ENCODE results near the gene HSFX2. TPM values are rescaled to one million over a fixed set of nuclear protein-coding genes. Genes with fewer than 3 reads are reported as not detected.
"Not testable (repeated sequence)": the region's sequence is repeated elsewhere in the genome, so short reads cannot be mapped to it uniquely, and the experiment has no call there.

HSFX2 gene
- total and polyA plus RNA-seq, 4 experiments from 2014 or later: 0.31 to 0.64 TPM; not detected in 2

- DNase-seq: peak in 1 of 5 donors; percentile 23
- Histone ChIP-seq H3K4me3 (ENCODE audit: low read length in 2 of 2) (no peak overlapping the region), H3K9me3 (ENCODE audit: control insufficient read depth in 1 of 2, low read length in 2 of 2) (no peaks in the 10 kb centered on the region), H3K4me1 (ENCODE audit: insufficient read depth, low read length) (no peaks in the 10 kb centered on the region), H3K36me3 (ENCODE audit: insufficient read depth, low read length) (no peaks in the 10 kb centered on the region), H3K27me3 (ENCODE audit: insufficient read depth, low read length) (no peaks in the 10 kb centered on the region), H3K27ac (ENCODE audit: low read depth, low read length) (no peak overlapping the region)
- no peaks in the 10 kb centered on the region for H3K4me1 Mint-ChIP-seq
- ChIA-PET CTCF (ENCODE audit: partially characterized antibody) (no interaction called here), POLR2A (ENCODE audit: partially characterized antibody) (no interaction called here)
- intact Hi-C loops (cut with micrococcal nuclease): no loop called here
- H3K9me3 Mint-ChIP-seq: no peaks in the 10 kb centered on the region
- H3K36me3 Mint-ChIP-seq: no peaks in the 10 kb centered on the region
- no peaks in the 10 kb centered on the region for H3K27me3 Mint-ChIP-seq
- no peak overlapping the region for H3K27ac Mint-ChIP-seq
- no peak overlapping the region for H3K4me3 Mint-ChIP-seq
Observed at GRCh38 chrX:149567621-149568417, 27.3 kb downstream of the HSFX2 start.

DNA sequence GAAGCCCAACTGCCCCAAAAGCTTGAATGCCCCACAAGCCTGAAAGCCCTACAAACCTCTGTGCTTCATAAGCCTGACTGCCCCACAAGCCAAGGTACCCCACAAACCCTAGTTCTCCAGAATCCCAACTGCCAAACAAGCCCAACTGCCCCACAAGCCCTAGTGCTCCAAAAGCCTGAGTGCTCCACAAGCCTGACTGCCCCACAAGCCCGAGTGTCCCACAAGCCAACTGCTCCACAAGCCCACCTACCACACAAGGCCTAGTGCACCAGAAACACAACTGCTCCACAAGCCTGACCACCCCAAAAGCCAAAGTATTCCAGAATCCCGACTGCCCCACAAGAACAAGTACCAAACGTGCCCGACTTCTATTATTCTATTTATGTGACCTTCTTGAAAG, 31.8 kb downstream of the HSFX2 start:
- H3K27me3 Mint-ChIP-seq: no peaks in the 10 kb centered on the region

GRCh38 chrX:149555251-149555650, 39.9 kb downstream of the HSFX2 start:
- H3K36me3 ChIP-seq (ENCODE audit: insufficient read depth, low read length); H3K27me3 Mint-ChIP-seq; H3K27ac Mint-ChIP-seq; H3K27ac ChIP-seq (ENCODE audit: low read depth, low read length); H3K9me3 Mint-ChIP-seq; H3K4me1 Mint-ChIP-seq; intact Hi-C loops (cut with micrococcal nuclease); DNase-seq; CTCF ChIA-PET (ENCODE audit: partially characterized antibody); H3K4me3 ChIP-seq (ENCODE audit: low read length in 2 of 2); H3K4me1 ChIP-seq (ENCODE audit: insufficient read depth, low read length); H3K9me3 ChIP-seq (ENCODE audit: control insufficient read depth in 1 of 2, low read length in 2 of 2); H3K36me3 Mint-ChIP-seq; POLR2A ChIA-PET (ENCODE audit: partially characterized antibody); H3K4me3 Mint-ChIP-seq; H3K27me3 ChIP-seq (ENCODE audit: insufficient read depth, low read length): not testable (repeated sequence)

More for the DNA sequence above, 31.8 kb downstream of the HSFX2 start:
- no peak overlapping the region for H3K27ac ChIP-seq (ENCODE audit: low read depth, low read length)
- no peaks in the 10 kb centered on the region for H3K9me3 Mint-ChIP-seq
- POLR2A ChIA-PET (ENCODE audit: partially characterized antibody): no interaction called here
- intact Hi-C loops (cut with micrococcal nuclease): no loop called here
- DNase-seq: no peak
- H3K36me3 ChIP-seq (ENCODE audit: insufficient read depth, low read length): no peaks in the 10 kb centered on the region
- no peak overlapping the region for H3K4me3 Mint-ChIP-seq
- CTCF ChIA-PET (ENCODE audit: partially characterized antibody): no interaction called here
- H3K4me1 Mint-ChIP-seq: no peaks in the 10 kb centered on the region
- no peaks in the 10 kb centered on the region for H3K4me1 ChIP-seq (ENCODE audit: insufficient read depth, low read length)
- no peaks in the 10 kb centered on the region for H3K36me3 Mint-ChIP-seq
- no peak overlapping the region for H3K4me3 ChIP-seq (ENCODE audit: low read length in 2 of 2)
- no peak overlapping the region for H3K27ac Mint-ChIP-seq
- H3K9me3 ChIP-seq (ENCODE audit: control insufficient read depth in 1 of 2, low read length in 2 of 2): no peaks in the 10 kb centered on the region
- H3K27me3 ChIP-seq (ENCODE audit: insufficient read depth, low read length): no peaks in the 10 kb centered on the region

GRCh38 chrX:149551939-149552248, 43.2 kb downstream of the HSFX2 start:
- H3K4me1 Mint-ChIP-seq; H3K27ac Mint-ChIP-seq; H3K9me3 ChIP-seq (ENCODE audit: control insufficient read depth in 1 of 2, low read length in 2 of 2); H3K27me3 ChIP-seq (ENCODE audit: insufficient read depth, low read length); H3K36me3 Mint-ChIP-seq; H3K9me3 Mint-ChIP-seq; intact Hi-C loops (cut with micrococcal nuclease); DNase-seq; H3K36me3 ChIP-seq (ENCODE audit: insufficient read depth, low read length); H3K27ac ChIP-seq (ENCODE audit: low read depth, low read length); H3K4me1 ChIP-seq (ENCODE audit: insufficient read depth, low read length); POLR2A ChIA-PET (ENCODE audit: partially characterized antibody); H3K4me3 ChIP-seq (ENCODE audit: low read length in 2 of 2); CTCF ChIA-PET (ENCODE audit: partially characterized antibody); H3K27me3 Mint-ChIP-seq; H3K4me3 Mint-ChIP-seq: not testable (repeated sequence)

DNA sequence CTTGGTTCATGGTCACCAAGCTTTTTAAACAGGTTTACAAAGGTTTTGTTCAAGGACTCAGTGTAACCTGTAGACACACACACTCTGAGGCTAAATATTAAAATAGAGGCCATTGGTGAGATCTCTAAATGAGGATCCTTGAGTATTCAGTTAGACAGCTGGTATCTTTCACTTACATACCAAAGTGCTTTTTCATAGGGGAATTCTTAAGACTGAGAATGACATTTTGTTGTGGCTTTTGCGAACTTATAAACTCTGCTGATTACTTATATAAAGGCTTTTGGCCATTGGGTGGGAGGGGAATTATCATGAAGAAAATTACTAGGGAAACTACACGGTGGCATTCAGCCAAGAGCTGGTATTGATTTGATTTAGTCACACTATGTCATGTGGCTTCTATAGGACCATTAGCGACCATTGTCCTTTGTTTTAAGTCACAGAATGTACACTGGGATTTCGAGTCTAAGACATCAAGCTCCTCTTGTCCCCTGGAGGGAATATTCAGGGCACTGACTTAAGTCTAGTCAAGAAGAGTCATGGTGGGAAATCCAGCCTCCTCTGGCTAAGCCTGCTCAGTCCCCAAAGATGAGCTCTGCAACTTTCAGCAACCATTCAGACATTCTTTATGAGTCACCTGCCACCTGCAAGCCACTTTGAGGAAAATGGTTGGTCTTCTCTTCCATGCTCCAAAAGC, 43.7 kb downstream of the HSFX2 start:
- H3K9me3 Mint-ChIP-seq; intact Hi-C loops (cut with micrococcal nuclease); DNase-seq; H3K4me3 Mint-ChIP-seq; H3K36me3 Mint-ChIP-seq; H3K4me1 ChIP-seq (ENCODE audit: insufficient read depth, low read length); H3K4me1 Mint-ChIP-seq; H3K36me3 ChIP-seq (ENCODE audit: insufficient read depth, low read length); H3K27ac Mint-ChIP-seq; POLR2A ChIA-PET (ENCODE audit: partially characterized antibody); H3K4me3 ChIP-seq (ENCODE audit: low read length in 2 of 2); H3K27me3 ChIP-seq (ENCODE audit: insufficient read depth, low read length); CTCF ChIA-PET (ENCODE audit: partially characterized antibody); H3K27ac ChIP-seq (ENCODE audit: low read depth, low read length); H3K27me3 Mint-ChIP-seq; H3K9me3 ChIP-seq (ENCODE audit: control insufficient read depth in 1 of 2, low read length in 2 of 2): not testable (repeated sequence)

- H3K27me3 ChIP-seq (ENCODE audit: insufficient read depth, low read length); H3K4me3 Mint-ChIP-seq; H3K9me3 Mint-ChIP-seq; H3K4me1 ChIP-seq (ENCODE audit: insufficient read depth, low read length); H3K27ac ChIP-seq (ENCODE audit: low read depth, low read length); H3K27ac Mint-ChIP-seq; H3K9me3 ChIP-seq (ENCODE audit: control insufficient read depth in 1 of 2, low read length in 2 of 2); intact Hi-C loops (cut with micrococcal nuclease); H3K36me3 ChIP-seq (ENCODE audit: insufficient read depth, low read length); H3K27me3 Mint-ChIP-seq; DNase-seq; H3K4me1 Mint-ChIP-seq; H3K36me3 Mint-ChIP-seq; H3K4me3 ChIP-seq (ENCODE audit: low read length in 2 of 2); CTCF ChIA-PET (ENCODE audit: partially characterized antibody); POLR2A ChIA-PET (ENCODE audit: partially characterized antibody): not testable (repeated sequence)
Observed at GRCh38 chrX:149550454-149550853, 44.7 kb downstream of the HSFX2 start.

DNA sequence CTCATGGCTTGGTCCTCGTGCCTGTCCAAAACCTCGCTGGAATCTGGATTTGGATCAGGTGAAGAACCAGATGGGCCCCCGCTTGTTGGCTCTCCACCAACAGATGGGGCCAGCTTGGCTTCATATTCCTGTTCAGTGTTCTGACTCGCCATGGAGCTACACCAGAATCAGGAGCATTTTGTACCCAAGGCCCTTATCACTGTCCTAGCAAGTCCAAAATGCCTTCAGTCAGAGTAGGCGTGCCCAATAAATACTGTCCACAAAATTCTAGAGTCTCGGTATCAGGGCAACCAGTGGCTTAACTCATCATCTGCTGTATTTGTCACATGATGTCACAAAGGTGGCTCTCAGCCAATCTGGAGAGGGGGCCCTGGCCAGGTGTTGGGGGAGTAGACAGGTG, 45.4 kb downstream of the HSFX2 start, which contains the start of gene HSFX3:
TSS of gene HSFX3 (minus strand) at position 224 of the 400 bp plus-strand sequence. CDS start at position 152, 72 bp downstream.
- POLR2A ChIA-PET (ENCODE audit: partially characterized antibody); H3K27me3 ChIP-seq (ENCODE audit: insufficient read depth, low read length); intact Hi-C loops (cut with micrococcal nuclease); H3K4me1 ChIP-seq (ENCODE audit: insufficient read depth, low read length); H3K9me3 Mint-ChIP-seq; DNase-seq; H3K27ac ChIP-seq (ENCODE audit: low read depth, low read length); H3K4me1 Mint-ChIP-seq; CTCF ChIA-PET (ENCODE audit: partially characterized antibody); H3K27me3 Mint-ChIP-seq; H3K4me3 ChIP-seq (ENCODE audit: low read length in 2 of 2); H3K36me3 ChIP-seq (ENCODE audit: insufficient read depth, low read length); H3K27ac Mint-ChIP-seq; H3K36me3 Mint-ChIP-seq; H3K9me3 ChIP-seq (ENCODE audit: control insufficient read depth in 1 of 2, low read length in 2 of 2); H3K4me3 Mint-ChIP-seq: not testable (repeated sequence)

All from CD4-positive, alpha-beta memory T cell (primary cell).